BJ (cell line): ENCODE measurements around the gene RAB3IL1. TPM values are rescaled to one million over a fixed set of nuclear protein-coding genes. Genes with fewer than 3 reads are reported as not detected.

Experiments used
- CTCF ChIA-PET: fragments of 350-600 bp; formaldehyde crosslinking; extraction: SDS; loops from one replicate; lab custom pipeline; 2021; ENCODE audit warnings: antibody characterized with exemption, inconsistent platforms; lab: Yijun Ruan, JAX
- POLR2A ChIA-PET: fragments of 300-600 bp; sonication (Branson Sonifier 250); formaldehyde crosslinking; extraction: SDS; loops from one replicate; lab custom pipeline; 2021; ENCODE audit warnings: antibody characterized with exemption; lab: Charles Lee
- DNase-seq: peaks from one replicate; pipeline ENCODE4 v3.0.0-alpha.2; 2011; ENCODE audit warnings: low read depth
- H3K27me3 ChIP-seq: 2 replicates; pipeline ENCODE4 v1.6.0; 2011; ENCODE audit warnings: low read length; ENCODE audit not compliant: control insufficient read depth, insufficient read depth
- H3K36me3 ChIP-seq: 2 replicates; pipeline ENCODE4 v1.5.1; 2011; ENCODE audit warnings: low read length; ENCODE audit not compliant: control insufficient read depth, insufficient read depth
- H3K4me3 ChIP-seq: 2 replicates; pipeline ENCODE4 v1.5.1; 2011; ENCODE audit warnings: low read depth, mild to moderate bottlenecking, control low read depth, low read length
- polyA plus RNA-seq: library from polyadenylated mRNA; depleted of rRNA; stranded (reverse); fragments of >200 nt; gene quantifications from 2 replicates; pipeline ENCODE4 v1.2.3, GENCODE V29; 2011
- TF ChIP-seq, protein P1 (sequence below): IDR thresholded peaks from 2 replicates; pipeline ENCODE4 v1.5.1; 2011; ENCODE audit warnings: low read depth, mild to moderate bottlenecking, control low read depth, inconsistent platforms, low read length, moderate library complexity; ENCODE audit not compliant: insufficient read depth

Gene RAB3IL1
- polyA plus RNA-seq, 1 experiment = 15.1 TPM

DNA sequence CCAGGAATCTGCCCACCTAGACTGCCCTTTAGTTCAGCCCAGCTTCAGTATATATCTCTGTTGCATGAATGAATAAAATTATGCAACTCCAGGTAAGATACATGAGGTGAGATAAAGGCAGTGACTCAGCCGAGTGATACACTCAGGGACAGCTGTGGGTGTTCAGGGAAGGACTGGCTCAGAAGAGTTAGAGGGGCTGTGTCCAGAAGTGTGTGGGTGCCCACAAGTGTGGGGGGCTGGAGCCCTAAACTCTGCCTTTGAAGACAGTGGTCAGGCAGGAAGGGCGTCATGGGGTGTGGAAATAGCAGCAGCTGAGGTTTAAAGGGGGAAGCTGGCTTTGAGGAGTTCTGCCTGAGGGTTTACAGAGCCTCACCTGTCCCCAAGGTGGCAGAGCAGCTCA lies 41.7 kb upstream of the RAB3IL1 start:
- TF ChIP-seq, protein P1, sequence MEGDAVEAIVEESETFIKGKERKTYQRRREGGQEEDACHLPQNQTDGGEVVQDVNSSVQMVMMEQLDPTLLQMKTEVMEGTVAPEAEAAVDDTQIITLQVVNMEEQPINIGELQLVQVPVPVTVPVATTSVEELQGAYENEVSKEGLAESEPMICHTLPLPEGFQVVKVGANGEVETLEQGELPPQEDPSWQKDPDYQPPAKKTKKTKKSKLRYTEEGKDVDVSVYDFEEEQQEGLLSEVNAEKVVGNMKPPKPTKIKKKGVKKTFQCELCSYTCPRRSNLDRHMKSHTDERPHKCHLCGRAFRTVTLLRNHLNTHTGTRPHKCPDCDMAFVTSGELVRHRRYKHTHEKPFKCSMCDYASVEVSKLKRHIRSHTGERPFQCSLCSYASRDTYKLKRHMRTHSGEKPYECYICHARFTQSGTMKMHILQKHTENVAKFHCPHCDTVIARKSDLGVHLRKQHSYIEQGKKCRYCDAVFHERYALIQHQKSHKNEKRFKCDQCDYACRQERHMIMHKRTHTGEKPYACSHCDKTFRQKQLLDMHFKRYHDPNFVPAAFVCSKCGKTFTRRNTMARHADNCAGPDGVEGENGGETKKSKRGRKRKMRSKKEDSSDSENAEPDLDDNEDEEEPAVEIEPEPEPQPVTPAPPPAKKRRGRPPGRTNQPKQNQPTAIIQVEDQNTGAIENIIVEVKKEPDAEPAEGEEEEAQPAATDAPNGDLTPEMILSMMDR = no peak
- Histone ChIP-seq H3K36me3 (peaks cover 14% of the 10 kb centered on the region), H3K27me3 (no peaks in the 10 kb centered on the region), H3K4me3 (no peak overlapping the region)
- DNase-seq = no peak
- POLR2A ChIA-PET = no interaction called here
- CTCF ChIA-PET = interaction anchor here (1.0 to 3.2 kb wide), 2 partner anchors 88 to 123 kb away, joined by 3 to 13 read pairs; no protein-coding TSS in a partner anchor

DNA sequence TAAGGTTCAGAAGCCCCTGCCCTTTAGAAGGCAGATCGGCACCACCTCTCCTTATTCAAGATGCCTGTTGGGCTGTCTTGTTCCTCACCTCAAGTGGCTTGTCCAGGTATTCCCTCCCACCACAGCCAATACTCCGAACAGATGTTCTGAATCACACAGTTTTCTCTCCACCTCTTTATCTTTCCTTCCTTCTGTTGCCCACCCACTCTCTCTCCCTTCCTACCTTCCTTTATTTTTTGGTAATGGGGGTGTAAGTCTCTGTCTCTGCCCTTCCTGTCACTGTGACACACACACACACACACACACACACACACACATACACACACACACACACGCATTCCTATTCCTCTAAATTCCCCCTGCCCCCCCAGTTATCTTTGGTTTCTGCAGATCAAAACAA lies 41.2 kb upstream of the RAB3IL1 start:
- no peak for DNase-seq
- ChIA-PET CTCF (interaction anchor here (2.1 to 3.2 kb wide), 2 partner anchors 60 to 123 kb away, joined by 11 to 13 read pairs; no protein-coding TSS in a partner anchor), POLR2A (no interaction called here)
- TF ChIP-seq, protein P1 = no peak
- Histone ChIP-seq H3K27me3 (no peaks in the 10 kb centered on the region), H3K36me3 (peaks cover 11% of the 10 kb centered on the region), H3K4me3 (no peak overlapping the region)

DNA sequence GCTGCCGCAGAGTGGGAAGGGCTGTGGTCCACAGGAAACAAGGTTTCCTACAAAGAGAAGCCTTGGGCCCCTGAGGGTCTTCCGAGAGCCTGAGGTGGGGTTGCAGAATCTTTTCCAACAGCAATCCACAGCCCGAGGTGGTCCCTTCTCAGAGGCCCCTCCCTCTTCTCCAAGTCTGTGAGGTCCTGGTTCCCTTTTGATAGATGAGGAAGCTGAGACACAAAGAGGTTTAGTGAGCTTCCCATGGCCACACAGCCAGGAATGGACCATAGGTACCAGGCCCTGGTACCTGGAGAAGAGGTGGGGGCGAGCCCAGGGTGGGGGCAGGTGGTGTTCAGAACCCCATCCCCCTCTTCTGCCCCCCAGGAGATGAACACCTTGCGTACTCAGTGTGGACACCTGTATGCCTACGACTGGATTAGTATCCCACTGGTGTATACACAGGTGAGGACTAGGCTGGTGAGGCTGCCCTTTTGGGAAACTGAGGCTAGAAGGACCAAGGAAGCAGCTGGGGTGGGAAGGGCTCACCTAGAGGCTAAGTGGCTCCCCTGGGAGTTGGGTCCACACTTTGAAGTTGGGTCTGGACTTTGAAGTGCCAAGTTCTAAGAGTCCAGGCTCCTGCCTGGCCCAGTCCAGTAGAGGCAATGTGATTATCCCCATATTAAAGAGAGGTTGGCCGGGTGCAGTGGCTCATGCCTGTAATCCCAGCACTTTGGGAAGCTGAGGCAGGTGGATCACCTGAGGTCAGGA lies 39.8 kb upstream of the RAB3IL1 start:
- TF ChIP-seq, protein P1 = no peak
- POLR2A ChIA-PET = no interaction called here
- CTCF ChIA-PET = interaction anchor here (2.1 to 3.2 kb wide), 2 partner anchors 58 to 125 kb away, joined by 11 to 13 read pairs; no protein-coding TSS in a partner anchor
- H3K36me3 ChIP-seq = peaks cover 9% of the 10 kb centered on the region
- no peaks in the 10 kb centered on the region for H3K27me3 ChIP-seq
- no peak for DNase-seq
- no peak overlapping the region for H3K4me3 ChIP-seq

DNA sequence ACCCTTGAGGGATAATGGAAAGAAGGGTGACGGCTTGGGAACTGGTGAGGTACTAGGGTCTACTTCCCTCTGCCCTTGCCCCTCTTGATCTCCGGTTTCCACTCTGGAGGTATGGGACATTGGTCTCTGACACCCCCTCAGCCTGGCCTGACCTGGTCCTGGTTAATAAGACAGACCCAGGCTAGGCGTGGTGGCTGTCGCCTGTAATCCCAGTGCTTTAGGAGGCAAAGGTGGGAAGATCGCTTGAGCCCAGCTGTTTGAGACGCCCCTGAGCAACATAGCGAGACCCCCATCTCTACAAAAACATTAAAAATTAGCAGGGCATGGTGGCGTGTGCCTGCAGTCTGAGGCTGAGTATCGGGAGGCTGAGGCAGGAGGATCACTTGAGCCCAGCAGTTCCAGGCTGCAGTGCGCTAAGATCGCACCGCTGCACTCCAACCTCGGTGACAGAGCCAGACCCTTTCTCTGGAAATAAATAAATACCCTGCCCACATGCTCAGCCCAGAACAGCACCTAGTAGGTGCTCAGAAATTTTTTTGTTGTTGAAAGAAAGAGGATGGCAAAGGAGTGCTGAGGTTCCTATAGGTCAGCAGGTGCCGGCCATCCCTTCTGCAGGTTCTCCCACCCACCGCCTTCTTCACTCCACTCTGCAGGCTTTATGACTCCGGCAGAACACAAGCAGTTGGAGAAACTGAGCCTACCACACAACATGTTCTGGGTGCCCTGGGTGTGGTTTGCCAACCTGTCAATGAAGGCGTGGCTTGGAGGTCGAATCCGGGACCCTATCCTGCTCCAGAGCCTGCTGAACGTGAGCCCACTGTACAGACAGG lies 39.0 kb upstream of the RAB3IL1 start:
- H3K27me3 ChIP-seq = no peaks in the 10 kb centered on the region
- TF ChIP-seq, protein P1 = no peak
- ChIA-PET POLR2A (no interaction called here), CTCF (interaction anchor here (2.1 to 3.2 kb wide), 2 partner anchors 58 to 125 kb away, joined by 11 to 13 read pairs; no protein-coding TSS in a partner anchor)
- no peak for DNase-seq
- no peak overlapping the region for H3K4me3 ChIP-seq
- H3K36me3 ChIP-seq = peaks cover 9% of the 10 kb centered on the region
